ENCODE results near the gene DNAJB14.

DNA sequence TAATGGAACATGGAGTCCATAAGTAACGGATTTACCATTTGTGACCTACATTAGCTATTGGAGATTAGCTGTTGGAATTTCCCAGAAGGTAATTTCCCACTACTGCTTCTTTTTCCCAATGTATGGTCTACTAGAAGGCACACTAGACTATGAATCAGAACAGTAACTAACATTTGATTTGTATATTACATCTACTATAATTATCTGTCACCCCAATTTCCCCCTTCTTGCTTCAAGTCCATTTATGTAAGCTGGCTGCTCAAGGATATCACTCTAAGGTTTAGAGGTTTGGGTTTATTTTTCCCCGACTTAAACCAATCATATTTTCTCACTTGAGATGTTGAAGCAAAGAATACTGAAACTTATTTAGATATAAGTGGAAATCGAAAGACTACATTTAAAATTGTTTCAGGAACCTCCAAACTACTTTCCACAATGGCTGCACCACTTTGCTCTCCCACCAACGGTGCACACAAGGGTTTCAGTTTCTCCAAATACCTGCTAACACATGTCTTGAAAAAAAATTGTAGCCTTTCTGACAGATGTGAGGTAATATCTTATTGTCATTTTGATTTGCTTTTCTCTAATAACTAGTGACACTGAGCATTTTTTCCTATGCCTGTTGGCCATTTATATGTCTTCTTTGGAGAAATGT, 37.0 kb upstream of the DNAJB14 start:
- no peak for TF ChIP-seq SUZ12 (IDR thresholded peaks at IDR 0.05; ENCODE audit: extremely low read depth, insufficient read depth, insufficient read length)
- no peak for TF ChIP-seq ZNF274 (IDR thresholded peaks at IDR 0.05; ENCODE audit: low read depth, low read length)
- TF ChIP-seq YY1 (IDR thresholded peaks at IDR 0.05; ENCODE audit: insufficient read depth, insufficient read length): no peak
